ENCODE data around the gene DAPL1. TPM values are rescaled to one million over a fixed set of nuclear protein-coding genes. Genes with fewer than 3 reads are reported as not detected.

Gene DAPL1
- total and polyA plus RNA-seq, 10 of the 15 experiments (the other 5 are each of a cell fraction or from before 2014, with no cell fraction given), result not detected

DNA sequence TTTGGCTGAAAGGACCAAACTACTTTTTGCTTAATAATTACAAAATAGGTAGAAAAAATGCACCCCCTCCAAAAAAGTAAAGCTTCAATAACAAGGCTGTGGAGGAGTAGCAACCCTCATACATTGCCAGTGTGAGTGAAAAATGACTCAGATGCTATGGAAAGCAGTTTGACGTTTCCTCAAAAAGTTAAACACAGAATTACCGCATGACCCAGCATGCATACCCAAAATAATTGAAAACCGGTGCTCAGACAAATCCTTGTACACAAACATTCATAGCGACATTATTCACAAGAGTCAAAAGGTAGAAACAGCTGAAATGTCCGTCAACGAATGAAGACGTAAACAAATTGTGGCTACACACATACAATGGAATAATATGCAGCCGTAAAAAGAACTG is 38.8 kb upstream of the DAPL1 start (continued):
- TF ChIP-seq REST (IDR thresholded peaks at IDR 0.05; ENCODE audit: low read depth, low read length), result no peak

- no peak overlapping the region for H3K4me3 ChIP-seq
- intact Hi-C loops (cut with micrococcal nuclease; ENCODE audit: unreplicated experiment), result loop anchor here (10.0 kb wide), 2 partner anchors 982 to 1262 kb away; no protein-coding TSS in a partner anchor
- ChIA-PET SMC1A (ENCODE audit: uncharacterized antibody, unreplicated experiment) (no interaction called here), CTCF (interaction anchor here (1.2 to 8.2 kb wide), 2 partner anchors 577 to 735 kb away, joined by 4 to 92 read pairs; no protein-coding TSS in a partner anchor), POLR2A (no interaction called here), RAD21 (ENCODE audit: unreplicated experiment) (no interaction called here)
- no peak overlapping the region for H3K27ac ChIP-seq (ENCODE audit: control insufficient read depth, insufficient read depth)
- no peaks in the 10 kb centered on the region for H3K27me3 ChIP-seq (replicated peaks in 1 of 2; ENCODE audit: control insufficient read depth in 2 of 2, insufficient read depth in 2 of 2, low read length in 1 of 2)
- no peaks in the 10 kb centered on the region for H3K9me3 ChIP-seq (replicated peaks; ENCODE audit: control insufficient read depth, insufficient read depth, low read length)
- FAIRE-seq (no peak), DNase-seq (ENCODE audit: low read depth, low spot score) (no peak), ATAC-seq (no peak)
- no peak overlapping the region for H2AFZ ChIP-seq (ENCODE audit: control insufficient read depth, low read depth, low read length)
- 70% methylated on average over 10 of the region's 10 CpGs for WGBS (ENCODE audit: insufficient coverage, insufficient replicate concordance, low lambda C conversion rate, missing lambda C conversion rate)
- H3K4me2 ChIP-seq (ENCODE audit: control insufficient read depth, insufficient read depth), result no peak overlapping the region
- no TSS peak for BruUV-seq (replicated peaks)
- no peak for TF ChIP-seq CEBPB (IDR thresholded peaks at IDR 0.05; ENCODE audit: borderline replicate concordance in 1 of 2, low read depth in 2 of 2, low read length in 2 of 2)
- no peak for TF ChIP-seq ZBED1 (IDR thresholded peaks at IDR 0.05; ENCODE audit: borderline replicate concordance)
- TF ChIP-seq ZNF384 (IDR thresholded peaks at IDR 0.05; ENCODE audit: borderline replicate concordance, low read depth, low read length), result no peak
- no peaks in the 10 kb centered on the region for H3K79me2 ChIP-seq (ENCODE audit: control insufficient read depth, insufficient read depth, low read length)
- in situ Hi-C loops (cut with MboI), result loop anchor here (25.0 kb wide), 1 partner anchor 1470 kb away; no protein-coding TSS in a partner anchor
- no peaks in the 10 kb centered on the region for H4K20me1 ChIP-seq (ENCODE audit: control insufficient read depth, insufficient read depth)
- H3K36me3 ChIP-seq (ENCODE audit: control insufficient read depth in 2 of 2, insufficient read depth in 2 of 2, low read length in 1 of 2), result no peaks in the 10 kb centered on the region
- no peaks in the 10 kb centered on the region for H3K4me1 ChIP-seq (ENCODE audit: control insufficient read depth, insufficient read depth, low read length)
- no peak overlapping the region for H3K9ac ChIP-seq (ENCODE audit: control insufficient read depth, insufficient read depth, low read length)
These were observed 38.1 kb upstream of the DAPL1 start for GRCh38 chr2:158756976-158757375.

Measured in GM12878 (cell line).